ENCODE results near the gene XBP1. TPM values are rescaled to one million over a fixed set of nuclear protein-coding genes. Genes with fewer than 3 reads are reported as not detected.

XBP1 gene
- total and polyA plus RNA-seq, 2 of the 13 experiments (the other 11 are each of a cell fraction or from before 2014, with no cell fraction given) = 416 to 427 TPM

- TF ChIP-seq GRHL1 (CRISPR knock-in tag; conservative IDR thresholded peaks at IDR 0.05) = no peak
- TF ChIP-seq ZNF503 (CRISPR knock-in tag; IDR thresholded peaks at IDR 0.05) = no peak
- no peak for TF ChIP-seq SMAD9 (CRISPR knock-in tag; IDR thresholded peaks at IDR 0.05)
- TF ChIP-seq THAP9 (CRISPR knock-in tag; IDR thresholded peaks at IDR 0.05; ENCODE audit: borderline replicate concordance) = no peak
- TF ChIP-seq ZBTB40 (IDR thresholded peaks at IDR 0.05) = no peak
- TF ChIP-seq ZBTB40 (CRISPR knock-in tag; IDR thresholded peaks at IDR 0.05) = peak; percentile 56; the same call in 1 of the 2 replicates
- no peak for TF ChIP-seq AKAP8 (CRISPR knock-in tag; IDR thresholded peaks at IDR 0.05)
- no peak for TF ChIP-seq MXD3 (CRISPR knock-in tag; IDR thresholded peaks at IDR 0.05)
Observed at GRCh38 chr22:28810821-28811491, 10.6 kb upstream of the XBP1 start (continued).

Data from HepG2 (cell line).